T-helper 9 cell (primary cell): ENCODE data around the gene CDT1.

Source experiments
- DNase-seq: peaks from one replicate; pipeline ENCODE4 v3.0.0-alpha.2; 2020

Gene CDT1

GRCh38 chr16:88840600-88841215 is 37.1 kb downstream of the CDT1 start:
- DNase-seq, result no peak

DNA sequence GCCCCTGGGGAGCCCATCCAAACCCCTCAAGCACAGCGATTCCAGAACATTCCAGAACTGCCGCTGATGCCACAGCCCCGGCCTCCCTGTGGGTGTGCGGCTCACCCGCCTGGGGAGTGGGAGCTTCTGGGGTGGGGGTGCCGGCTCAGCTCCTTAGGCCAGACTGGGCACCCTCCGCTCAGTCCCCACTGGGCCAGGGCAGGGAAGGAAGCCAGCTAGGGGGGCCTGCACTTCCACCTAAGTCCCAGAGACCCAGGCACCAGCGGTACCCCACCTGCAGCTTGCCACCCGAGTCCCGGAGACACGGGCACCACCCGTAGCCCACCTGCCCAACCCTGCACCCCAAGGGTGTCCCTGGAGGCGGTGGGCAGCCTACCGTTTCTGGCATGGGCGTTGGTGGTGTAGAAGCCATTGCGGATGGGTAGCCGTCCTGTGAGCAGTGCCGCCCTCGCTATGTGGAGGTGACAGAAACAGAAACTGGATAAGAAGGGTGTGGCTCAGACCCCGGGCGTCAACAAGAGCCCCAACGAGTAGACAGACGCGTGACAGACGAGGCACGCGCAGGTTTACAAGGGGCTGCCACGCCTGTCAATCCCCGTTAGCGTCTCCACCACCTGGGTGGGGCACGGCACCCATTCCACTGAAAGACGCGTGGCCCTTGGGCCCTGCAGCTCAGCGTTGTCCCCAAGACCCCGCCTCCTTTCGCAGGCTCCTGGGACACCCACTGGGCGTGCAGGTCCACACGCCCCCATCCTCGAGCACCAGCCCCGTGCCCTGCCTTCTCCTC is 38.1 kb downstream of the CDT1 start:
- DNase-seq, result no peak

- no peak for DNase-seq
Observed at GRCh38 chr16:88842308-88842756, 38.7 kb downstream of the CDT1 start.

- no peak for DNase-seq
Observed at GRCh38 chr16:88842806-88843205, 39.2 kb downstream of the CDT1 start.

GRCh38 chr16:88843256-88843655 is 39.7 kb downstream of the CDT1 start:
- no peak for DNase-seq

- DNase-seq, result no peak
Observed at GRCh38 chr16:88844419-88845036, 40.9 kb downstream of the CDT1 start.

- no peak for DNase-seq
Observed at GRCh38 chr16:88846088-88846487, 42.5 kb downstream of the CDT1 start.

DNA sequence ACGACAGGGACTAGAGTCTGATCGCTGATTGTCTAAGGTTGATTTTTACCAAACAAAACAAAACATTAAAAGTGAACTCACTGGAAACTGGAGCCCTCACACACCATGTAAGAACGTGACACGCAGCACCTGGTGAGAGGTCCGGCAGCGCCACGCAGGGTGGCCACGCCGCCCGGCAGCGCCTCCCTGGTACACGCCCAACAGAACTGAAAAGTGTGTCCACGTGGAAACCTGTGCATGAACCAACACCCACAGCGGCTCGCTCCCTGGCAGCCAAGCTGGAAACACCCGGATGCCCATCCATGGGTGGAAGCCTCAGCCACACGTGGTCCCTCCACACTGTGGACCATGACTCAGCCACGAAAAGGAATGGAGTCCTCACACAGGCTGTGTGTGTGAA is 44.1 kb downstream of the CDT1 start:
- DNase-seq, result no peak

GRCh38 chr16:88848557-88848956 is 45.0 kb downstream of the CDT1 start:
- no peak for DNase-seq

DNA sequence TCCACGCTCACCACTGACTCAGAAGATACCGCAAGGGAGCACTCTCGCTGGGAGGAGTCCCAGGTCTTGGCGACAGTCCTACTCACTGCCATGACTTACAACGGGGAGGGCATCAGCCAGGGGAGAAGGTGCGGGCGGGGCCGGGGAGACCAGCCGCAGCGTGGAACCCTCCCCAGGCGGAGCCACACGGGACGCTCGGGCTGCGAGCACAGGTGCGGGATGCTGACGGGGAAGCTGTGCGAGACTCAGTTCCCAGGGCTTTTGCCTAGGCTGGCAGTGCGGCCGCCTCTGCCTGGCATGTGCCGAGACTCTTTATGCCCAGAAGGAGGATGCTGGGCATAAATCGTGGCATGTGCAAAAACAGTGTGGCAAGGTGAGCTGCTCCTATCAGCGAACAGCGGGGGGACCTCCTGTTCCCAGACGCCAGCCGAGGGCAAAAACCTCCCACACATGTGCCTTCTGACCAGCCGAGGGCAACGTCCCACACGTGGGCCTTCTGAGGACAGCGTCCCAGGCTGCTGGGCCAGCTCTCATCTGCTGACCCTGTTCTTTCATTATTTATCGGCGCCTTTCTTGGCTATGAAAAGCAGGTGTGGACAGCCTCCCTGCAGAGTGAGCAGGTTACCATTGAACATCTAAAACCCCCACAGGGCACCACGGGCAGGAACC is 47.1 kb downstream of the CDT1 start:
- no peak for DNase-seq

- no peak for DNase-seq
Observed at GRCh38 chr16:88851616-88852015, 48.0 kb downstream of the CDT1 start.

DNA sequence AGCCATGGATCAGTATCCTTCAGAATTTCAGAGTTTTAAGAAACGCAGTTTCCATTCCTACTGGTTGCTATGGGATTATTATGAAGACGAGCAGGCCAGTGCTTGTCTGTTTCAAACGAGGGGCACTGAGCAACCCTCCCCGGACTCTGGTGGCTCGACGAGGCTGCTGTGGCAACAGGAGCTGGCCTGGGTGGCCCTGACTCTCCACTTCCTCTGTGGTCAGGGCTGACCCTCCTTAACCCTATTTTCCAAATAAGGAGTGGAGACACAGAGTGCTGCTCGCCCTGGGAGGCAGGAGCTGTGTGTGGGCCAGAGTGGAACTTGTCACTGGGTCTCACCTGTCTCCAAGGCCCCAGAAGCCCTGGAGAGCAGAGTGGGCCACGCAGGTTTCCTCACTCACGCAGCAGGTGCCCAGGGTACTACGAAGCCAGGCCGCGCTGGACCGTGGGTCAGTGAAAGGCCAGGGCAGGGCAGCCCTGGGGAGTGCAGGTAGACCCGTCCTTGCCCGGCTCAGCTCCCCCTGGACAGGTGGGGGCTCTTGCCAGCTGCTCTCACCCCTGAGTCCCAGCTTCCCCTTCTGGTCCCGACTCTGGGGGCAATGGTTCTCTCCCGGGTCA is 49.8 kb downstream of the CDT1 start:
- DNase-seq, result no peak

GRCh38 chr16:88854306-88855111 is 50.9 kb downstream of the CDT1 start:
- no peak for DNase-seq

- no peak for DNase-seq
Observed at GRCh38 chr16:88855176-88855575, 51.6 kb downstream of the CDT1 start.

- DNase-seq, result peak; percentile 12
Observed at GRCh38 chr16:88855736-88856121, 52.1 kb downstream of the CDT1 start.

DNA sequence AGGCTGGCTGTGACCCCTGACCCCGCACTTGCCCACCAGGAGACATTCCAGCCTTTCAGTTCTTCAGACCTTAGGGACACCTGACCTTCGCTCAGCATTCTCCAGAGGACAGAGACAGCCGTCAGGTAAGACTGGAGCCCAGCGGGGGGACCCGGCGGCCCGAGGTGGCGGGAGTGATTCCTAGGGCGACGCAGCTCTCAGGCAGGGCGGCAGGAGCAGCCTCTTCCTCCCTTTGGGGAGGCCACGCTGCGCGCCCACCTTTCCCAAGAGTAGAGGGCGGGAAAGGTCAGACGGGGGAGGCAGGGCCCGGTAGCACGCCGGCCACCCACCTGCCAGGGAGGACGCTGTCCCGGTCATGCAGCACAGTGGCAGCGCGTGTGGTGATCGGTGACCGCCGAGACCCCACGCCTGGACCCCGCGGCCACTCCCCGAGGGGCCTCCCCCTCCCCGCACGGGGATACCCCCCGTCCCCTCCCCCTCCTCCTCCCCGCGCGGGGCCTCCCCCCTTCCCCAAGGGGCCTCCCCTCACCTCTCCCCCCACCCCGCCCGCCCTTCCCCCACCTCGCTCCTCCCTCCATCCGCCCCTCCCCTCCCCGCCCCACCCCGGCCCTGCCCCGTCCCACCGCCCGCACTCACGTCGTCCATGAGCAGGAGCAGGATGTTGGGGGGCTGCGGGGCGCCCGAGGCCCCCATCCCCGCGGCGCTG is 52.7 kb downstream of the CDT1 start:
- DNase-seq, result peak; percentile 24

DNA sequence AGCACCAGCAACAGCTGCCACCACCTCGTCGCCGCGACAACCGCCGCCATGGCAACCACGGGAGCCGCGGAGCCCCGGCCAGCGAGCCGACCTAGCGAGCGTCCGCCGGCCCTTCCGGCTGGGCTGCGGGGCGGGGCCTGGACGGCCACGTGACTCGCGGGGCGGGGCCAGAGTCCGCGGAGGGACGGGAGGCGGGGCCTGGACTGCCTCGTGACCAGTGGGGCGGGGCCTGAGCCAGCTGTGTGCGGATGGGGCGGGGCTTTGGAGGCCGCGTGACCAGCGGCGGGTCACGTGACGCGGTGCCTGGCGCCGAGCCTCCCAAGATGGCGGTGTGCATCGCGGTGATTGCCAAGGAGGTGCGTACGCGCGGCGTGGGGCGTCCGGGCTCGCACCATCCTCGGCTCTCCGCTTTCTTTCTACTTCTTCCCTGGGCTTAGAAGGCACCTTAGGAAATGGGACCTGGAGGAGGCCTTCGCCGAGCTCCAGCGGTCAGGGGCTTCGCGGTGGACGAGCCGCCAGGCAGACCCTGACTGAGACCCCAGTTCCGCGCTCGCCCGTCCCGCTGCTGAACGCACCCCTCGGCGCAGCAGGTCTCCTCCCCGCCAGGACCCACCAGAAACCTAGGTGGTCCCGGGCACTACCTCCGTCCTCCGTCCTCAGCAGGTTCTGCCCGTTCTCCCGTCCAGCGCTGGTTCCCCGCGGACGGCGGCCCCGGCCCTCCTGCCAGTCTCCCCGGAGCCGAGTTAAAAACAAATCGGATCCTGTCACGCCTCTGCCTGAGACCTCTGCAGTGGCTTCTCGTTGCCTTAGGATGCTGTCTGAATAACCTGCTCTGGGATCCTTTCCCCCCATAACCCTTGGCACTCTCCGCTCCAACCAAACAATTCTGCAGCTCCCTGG is 53.5 kb downstream of the CDT1 start, which contains the start of the genes GALNS and TRAPPC2L:
TSS of gene GALNS (minus strand) at position 120 of the 900 bp plus-strand sequence. CDS start at position 50, 70 bp downstream.
TSS of gene TRAPPC2L (plus strand) at position 300 of the 900 bp plus-strand sequence. CDS start at position 324, 24 bp downstream.
- peak; percentile 99 for DNase-seq

GRCh38 chr16:88857728-88858339 is 54.2 kb downstream of the CDT1 start:
- DNase-seq, result peak; percentile 59
